ENCODE measurements around the gene RAB31.

Gene RAB31

GRCh38 chr18:9828506-9829396, 120.7 kb downstream of the RAB31 start:
- TF ChIP-seq MAX (IDR thresholded peaks at IDR 0.05; ENCODE audit: low read depth, low read length) (no peak), POLR2A (IDR thresholded peaks at IDR 0.05; ENCODE audit: extremely low read depth, insufficient read length) (peak; percentile 2)
- DNase-seq (ENCODE audit: low read depth): peak; percentile 56
- peak overlapping the region; percentile 32 for H3K4me3 ChIP-seq (ENCODE audit: low read depth, low read length)

GRCh38 chr18:9829397-9829712, 121.3 kb downstream of the RAB31 start:
- TF ChIP-seq POLR2A (IDR thresholded peaks at IDR 0.05; ENCODE audit: extremely low read depth, insufficient read length) (no peak), MYC (IDR thresholded peaks at IDR 0.05; ENCODE audit: low read depth, low read length) (no peak), CTCF (IDR thresholded peaks at IDR 0.05; ENCODE audit: low read depth, low read length) (no peak), MAX (IDR thresholded peaks at IDR 0.05; ENCODE audit: low read depth, low read length) (no peak)
- H3K4me3 ChIP-seq (ENCODE audit: low read depth, low read length): peak overlapping the region; percentile 32

GRCh38 chr18:9831036-9831722, 123.1 kb downstream of the RAB31 start:
- no peak for TF ChIP-seq CTCF (IDR thresholded peaks at IDR 0.05; ENCODE audit: low read depth, low read length)
- DNase-seq (ENCODE audit: low read depth): no peak
- no peak overlapping the region for H3K4me3 ChIP-seq (ENCODE audit: low read depth, low read length)

More at GRCh38 chr18:9829397-9829712, 121.3 kb downstream of the RAB31 start:
- no peak for DNase-seq (ENCODE audit: low read depth)

- no peak overlapping the region for H3K4me3 ChIP-seq (ENCODE audit: low read depth, low read length)
- no peak for DNase-seq (ENCODE audit: low read depth)
- no peak for TF ChIP-seq MAX (IDR thresholded peaks at IDR 0.05; ENCODE audit: low read depth, low read length)
- TF ChIP-seq POLR2A (IDR thresholded peaks at IDR 0.05; ENCODE audit: extremely low read depth, insufficient read length): no peak
- TF ChIP-seq MYC (IDR thresholded peaks at IDR 0.05; ENCODE audit: low read depth, low read length): no peak
- TF ChIP-seq CTCF (IDR thresholded peaks at IDR 0.05; ENCODE audit: low read depth, low read length): no peak
These were observed 123.7 kb downstream of the RAB31 start for GRCh38 chr18:9831723-9832199.

- no peak overlapping the region for H3K4me3 ChIP-seq (ENCODE audit: low read depth, low read length)
- DNase-seq (ENCODE audit: low read depth): no peak
- TF ChIP-seq CTCF (IDR thresholded peaks at IDR 0.05; ENCODE audit: low read depth, low read length) (no peak), POLR2A (IDR thresholded peaks at IDR 0.05; ENCODE audit: extremely low read depth, insufficient read length) (no peak), MYC (IDR thresholded peaks at IDR 0.05; ENCODE audit: low read depth, low read length) (no peak), MAX (IDR thresholded peaks at IDR 0.05; ENCODE audit: low read depth, low read length) (no peak)
These were observed 124.8 kb downstream of the RAB31 start for GRCh38 chr18:9832871-9833270.

- DNase-seq (ENCODE audit: low read depth): no peak
- no peak overlapping the region for H3K4me3 ChIP-seq (ENCODE audit: low read depth, low read length)
- TF ChIP-seq MYC (IDR thresholded peaks at IDR 0.05; ENCODE audit: low read depth, low read length): no peak
- TF ChIP-seq POLR2A (IDR thresholded peaks at IDR 0.05; ENCODE audit: extremely low read depth, insufficient read length): no peak
- no peak for TF ChIP-seq CTCF (IDR thresholded peaks at IDR 0.05; ENCODE audit: low read depth, low read length)
- no peak for TF ChIP-seq MAX (IDR thresholded peaks at IDR 0.05; ENCODE audit: low read depth, low read length)
These were observed 126.5 kb downstream of the RAB31 start for GRCh38 chr18:9834551-9834950.
